Activated naive CD8-positive, alpha-beta T cell treated with anti-CD3 and anti-CD28 coated beads, Interleukin-2, amount 50 U/mL, for 24 hours (primary cell): Measurements from ENCODE around the gene LARP4.
"Not testable (repeated sequence)": the region's sequence is repeated elsewhere in the genome, so short reads cannot be mapped to it uniquely, and the experiment has no call there.

Experiments used
- ATAC-seq: fragments of 150-1000 bp; cut with Tn5 transposase; one replicate; pipeline ENCODE4 v1.10.0; 2021
- DNase-seq: peaks from one replicate; pipeline ENCODE4 v3.0.0; 2021
- H3K27ac Mint-ChIP-seq: one replicate; pipeline ENCODE4 v1.8.0; 2021; ENCODE audit warnings: mild to moderate bottlenecking, mixed read lengths
- H3K27me3 Mint-ChIP-seq: one replicate; pipeline ENCODE4 v1.8.0; 2021; ENCODE audit warnings: mixed read lengths
- H3K36me3 Mint-ChIP-seq: one replicate; pipeline ENCODE4 v1.8.0; 2021; ENCODE audit warnings: low read depth, mixed read lengths
- H3K4me1 Mint-ChIP-seq: one replicate; pipeline ENCODE4 v1.8.0; 2021; ENCODE audit warnings: mixed read lengths
- H3K4me3 Mint-ChIP-seq: one replicate; pipeline ENCODE4 v1.8.0; 2021; ENCODE audit warnings: mild to moderate bottlenecking, moderate library complexity, mixed read lengths
- H3K9me3 Mint-ChIP-seq: one replicate; pipeline ENCODE4 v1.8.0; 2021; ENCODE audit warnings: mixed read lengths

Gene LARP4

GRCh38 chr12:50400638-50401499 lies at the start of gene LARP4:
Gene LARP4 (plus strand): TSS chr12:50400885. CDS start chr12:50401011, 126 bp downstream.
- Mint-ChIP-seq H3K27ac (peak within 1 kb of the TSS; percentile 99), H3K4me3 (peak within 1 kb of the TSS; percentile 98), H3K9me3 (no peaks in the 10 kb centered on the region), H3K4me1 (peaks cover 34% of the 10 kb centered on the region), H3K36me3 (peaks cover 20% of the 10 kb centered on the region), H3K27me3 (no peaks in the 10 kb centered on the region)
- DNase-seq (peak; percentile 90), ATAC-seq (peak; percentile 97)

- H3K36me3 Mint-ChIP-seq, result no peaks in the 10 kb centered on the region
- ATAC-seq (no peak), DNase-seq (no peak)
- no peaks in the 10 kb centered on the region for H3K9me3 Mint-ChIP-seq
- H3K27ac Mint-ChIP-seq, result no peak overlapping the region
- H3K4me3 Mint-ChIP-seq, result no peak overlapping the region
- H3K27me3 Mint-ChIP-seq, result no peaks in the 10 kb centered on the region
- no peaks in the 10 kb centered on the region for H3K4me1 Mint-ChIP-seq
Measured at GRCh38 chr12:50351120-50352043, 49.3 kb upstream of the LARP4 start.

GRCh38 chr12:50353404-50353803 lies 47.3 kb upstream of the LARP4 start:
- no peak overlapping the region for H3K27ac Mint-ChIP-seq
- no peaks in the 10 kb centered on the region for H3K9me3 Mint-ChIP-seq
- no peaks in the 10 kb centered on the region for H3K27me3 Mint-ChIP-seq
- no peaks in the 10 kb centered on the region for H3K4me1 Mint-ChIP-seq
- no peak overlapping the region for H3K4me3 Mint-ChIP-seq
- ATAC-seq (no peak), DNase-seq (no peak)
- H3K36me3 Mint-ChIP-seq, result no peaks in the 10 kb centered on the region

GRCh38 chr12:50353869-50354593 lies 46.7 kb upstream of the LARP4 start:
- no peaks in the 10 kb centered on the region for H3K4me1 Mint-ChIP-seq
- ATAC-seq (no peak), DNase-seq (no peak)
- no peak overlapping the region for H3K4me3 Mint-ChIP-seq
- no peaks in the 10 kb centered on the region for H3K27me3 Mint-ChIP-seq
- no peak overlapping the region for H3K27ac Mint-ChIP-seq
- H3K9me3 Mint-ChIP-seq, result no peaks in the 10 kb centered on the region
- no peaks in the 10 kb centered on the region for H3K36me3 Mint-ChIP-seq

GRCh38 chr12:50354908-50355307 lies 45.8 kb upstream of the LARP4 start:
- no peaks in the 10 kb centered on the region for H3K4me1 Mint-ChIP-seq
- ATAC-seq (no peak), DNase-seq (no peak)
- H3K27ac Mint-ChIP-seq, result no peak overlapping the region
- no peak overlapping the region for H3K4me3 Mint-ChIP-seq
- H3K9me3 Mint-ChIP-seq, result no peaks in the 10 kb centered on the region
- no peaks in the 10 kb centered on the region for H3K27me3 Mint-ChIP-seq
- H3K36me3 Mint-ChIP-seq, result no peaks in the 10 kb centered on the region

GRCh38 chr12:50355365-50355764 lies 45.3 kb upstream of the LARP4 start:
- no peak for ATAC-seq
- Mint-ChIP-seq H3K9me3 (no peaks in the 10 kb centered on the region), H3K36me3 (no peaks in the 10 kb centered on the region), H3K27me3 (no peaks in the 10 kb centered on the region), H3K27ac (no peak overlapping the region), H3K4me1 (no peaks in the 10 kb centered on the region), H3K4me3 (no peak overlapping the region)
- DNase-seq, result no peak

- no peaks in the 10 kb centered on the region for H3K4me1 Mint-ChIP-seq
- ATAC-seq (no peak), DNase-seq (no peak)
- H3K4me3 Mint-ChIP-seq, result no peak overlapping the region
- no peaks in the 10 kb centered on the region for H3K9me3 Mint-ChIP-seq
- no peak overlapping the region for H3K27ac Mint-ChIP-seq
- H3K27me3 Mint-ChIP-seq, result no peaks in the 10 kb centered on the region
- H3K36me3 Mint-ChIP-seq, result no peaks in the 10 kb centered on the region
Measured at GRCh38 chr12:50362671-50363070, 38.0 kb upstream of the LARP4 start.

- H3K27me3 Mint-ChIP-seq, result no peaks in the 10 kb centered on the region
- H3K9me3 Mint-ChIP-seq, result no peaks in the 10 kb centered on the region
- H3K4me1 Mint-ChIP-seq, result no peaks in the 10 kb centered on the region
- DNase-seq (no peak), ATAC-seq (no peak)
- H3K27ac Mint-ChIP-seq, result no peak overlapping the region
- no peak overlapping the region for H3K4me3 Mint-ChIP-seq
- no peaks in the 10 kb centered on the region for H3K36me3 Mint-ChIP-seq
Measured at GRCh38 chr12:50363141-50363540, 37.5 kb upstream of the LARP4 start.

GRCh38 chr12:50365709-50366406 lies 34.8 kb upstream of the LARP4 start:
- H3K4me3 Mint-ChIP-seq, result no peak overlapping the region

GRCh38 chr12:50370672-50371071 lies 30.0 kb upstream of the LARP4 start:
- ATAC-seq, H3K27ac Mint-ChIP-seq, H3K36me3 Mint-ChIP-seq, DNase-seq, H3K4me1 Mint-ChIP-seq, H3K4me3 Mint-ChIP-seq, H3K27me3 Mint-ChIP-seq, H3K9me3 Mint-ChIP-seq: not testable (repeated sequence)

More at GRCh38 chr12:50365709-50366406, 34.8 kb upstream of the LARP4 start:
- Mint-ChIP-seq H3K27ac (no peak overlapping the region), H3K27me3 (no peaks in the 10 kb centered on the region), H3K9me3 (no peaks in the 10 kb centered on the region), H3K36me3 (no peaks in the 10 kb centered on the region), H3K4me1 (no peaks in the 10 kb centered on the region)
- DNase-seq, result no peak
- no peak for ATAC-seq

- no peak for DNase-seq
- no peak for ATAC-seq
- Mint-ChIP-seq H3K4me1 (no peaks in the 10 kb centered on the region), H3K36me3 (no peaks in the 10 kb centered on the region), H3K4me3 (no peak overlapping the region), H3K9me3 (no peaks in the 10 kb centered on the region), H3K27me3 (no peaks in the 10 kb centered on the region), H3K27ac (no peak overlapping the region)
Measured at GRCh38 chr12:50375802-50376201, 24.9 kb upstream of the LARP4 start.

- Mint-ChIP-seq H3K36me3 (no peaks in the 10 kb centered on the region), H3K4me1 (no peaks in the 10 kb centered on the region), H3K27me3 (no peaks in the 10 kb centered on the region), H3K4me3 (no peak overlapping the region), H3K9me3 (no peaks in the 10 kb centered on the region), H3K27ac (no peak overlapping the region)
- no peak for ATAC-seq
- DNase-seq, result no peak
Measured at GRCh38 chr12:50380761-50381325, 19.8 kb upstream of the LARP4 start.

GRCh38 chr12:50387487-50387886 lies 13.2 kb upstream of the LARP4 start:
- no peak for ATAC-seq
- Mint-ChIP-seq H3K27ac (no peak overlapping the region), H3K9me3 (no peaks in the 10 kb centered on the region), H3K4me1 (no peaks in the 10 kb centered on the region), H3K36me3 (no peaks in the 10 kb centered on the region), H3K27me3 (no peaks in the 10 kb centered on the region), H3K4me3 (no peak overlapping the region)
- DNase-seq, result no peak
